ENCODE data around the gene KCNMB1.

DNA sequence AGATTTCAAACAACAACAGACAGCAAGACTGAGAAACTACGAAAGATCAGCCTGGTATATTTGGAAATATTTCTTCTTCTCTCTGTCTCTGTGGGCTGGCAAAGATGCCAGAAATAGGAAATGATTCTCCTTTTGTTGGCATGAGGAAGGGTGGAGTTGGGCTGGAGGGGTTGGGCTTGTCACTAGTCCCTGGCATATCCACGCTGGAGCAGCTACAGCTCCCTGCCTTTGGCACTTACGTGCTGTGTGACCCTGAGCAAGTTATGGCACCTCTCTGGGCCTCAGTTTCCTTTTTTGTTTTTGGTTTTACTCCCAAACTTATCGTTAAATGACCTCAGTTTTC is 354 bp upstream of the KCNMB1 start:
- TF ChIP-seq SMARCC2 (IDR thresholded peaks at IDR 0.05): no peak
- TF ChIP-seq, protein P1, sequence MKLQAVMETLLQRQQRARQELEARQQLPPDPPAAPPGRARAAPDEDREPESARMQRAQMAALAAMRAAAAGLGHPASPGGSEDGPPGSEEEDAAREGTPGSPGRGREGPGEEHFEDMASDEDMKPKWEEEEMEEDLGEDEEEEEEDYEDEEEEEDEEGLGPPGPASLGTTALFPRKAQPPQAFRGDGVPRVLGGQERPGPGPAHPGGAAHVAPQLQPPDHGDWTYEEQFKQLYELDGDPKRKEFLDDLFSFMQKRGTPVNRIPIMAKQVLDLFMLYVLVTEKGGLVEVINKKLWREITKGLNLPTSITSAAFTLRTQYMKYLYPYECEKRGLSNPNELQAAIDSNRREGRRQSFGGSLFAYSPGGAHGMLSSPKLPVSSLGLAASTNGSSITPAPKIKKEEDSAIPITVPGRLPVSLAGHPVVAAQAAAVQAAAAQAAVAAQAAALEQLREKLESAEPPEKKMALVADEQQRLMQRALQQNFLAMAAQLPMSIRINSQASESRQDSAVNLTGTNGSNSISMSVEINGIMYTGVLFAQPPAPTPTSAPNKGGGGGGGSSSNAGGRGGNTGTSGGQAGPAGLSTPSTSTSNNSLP (IDR thresholded peaks at IDR 0.05; ENCODE audit: low read depth, low read length): no peak
- TF ChIP-seq EZH2 (conservative IDR thresholded peaks at IDR 0.05; ENCODE audit: low read depth, low read length): no peak
